Karpas-422 (cell line): ENCODE measurements around the gene NR6A1. TPM values are rescaled to one million over a fixed set of nuclear protein-coding genes. Genes with fewer than 3 reads are reported as not detected.

Source experiments
- DNase-seq: peaks from one replicate; pipeline ENCODE4 v3.0.0-alpha.2; 2015
- H2AFZ ChIP-seq: fragments of 200-600 bp; sonication (generic); 2 replicates; pipeline ENCODE4 v1.6.1; 2014; ENCODE audit warnings: antibody characterized with exemption, low read length, mixed read lengths
- H3K27ac ChIP-seq: fragments of 200-600 bp; sonication (generic); 2 replicates; pipeline ENCODE4 v1.5.1; 2014; ENCODE audit warnings: mild to moderate bottlenecking, low read length, moderate library complexity
- H3K27me3 ChIP-seq: fragments of 200-600 bp; sonication (generic); 2 replicates; pipeline ENCODE4 v1.6.1; 2014; ENCODE audit warnings: low read length, mixed read lengths
- H3K36me3 ChIP-seq: fragments of 200-600 bp; sonication (generic); 2 replicates; pipeline ENCODE4 v1.6.1; 2014; ENCODE audit warnings: low read length, mixed read lengths; ENCODE audit not compliant: insufficient read depth
- H3K4me1 ChIP-seq: fragments of 200-600 bp; sonication (generic); 2 replicates; pipeline ENCODE4 v1.6.1; 2014; ENCODE audit warnings: mild to moderate bottlenecking, low read length, mixed read lengths
- H3K4me2 ChIP-seq: fragments of 200-600 bp; sonication (generic); 2 replicates; pipeline ENCODE4 v1.6.1; 2014; ENCODE audit warnings: low read length, low read depth, mild to moderate bottlenecking; ENCODE audit not compliant: poor library complexity, severe bottlenecking
- H3K4me3 ChIP-seq: fragments of 200-600 bp; sonication (generic); 2 replicates; pipeline ENCODE4 v1.5.1; 2014; ENCODE audit warnings: mild to moderate bottlenecking, antibody characterized with exemption, low read length, mixed read lengths
- H3K79me2 ChIP-seq: fragments of 200-600 bp; sonication (generic); 2 replicates; pipeline ENCODE4 v1.6.1; 2014; ENCODE audit warnings: mild to moderate bottlenecking, low read length, mixed read lengths
- H3K9ac ChIP-seq: fragments of 200-600 bp; sonication (generic); 2 replicates; pipeline ENCODE4 v1.6.0; 2014; ENCODE audit warnings: low read length
- H3K9me2 ChIP-seq: fragments of 200-600 bp; sonication (generic), shearing (Covaris generic); replicated peaks from 2 replicates; pipeline ENCODE4 v1.6.0; 2014; ENCODE audit warnings: mild to moderate bottlenecking, low read length, moderate library complexity; ENCODE audit not compliant: insufficient read depth
- H3K9me3 ChIP-seq: fragments of 300-700, 200-600 bp; sonication (generic); 2 replicates; pipeline ENCODE4 v1.6.1; 2014; ENCODE audit warnings: low read length, mixed read lengths
- H4K20me1 ChIP-seq: fragments of 200-600 bp; sonication (generic); 2 replicates; pipeline ENCODE4 v1.6.1; 2014; ENCODE audit warnings: mild to moderate bottlenecking, antibody characterized with exemption, low read length, low read depth; ENCODE audit not compliant: insufficient read depth
- total RNA-seq: library from RNA; depleted of rRNA; stranded (reverse); fragments of >200 nt; shearing (Covaris generic); gene quantifications from 2 replicates; pipeline ENCODE4 v1.2.3, GENCODE V29; 2014; ENCODE audit warnings: low replicate concordance

NR6A1 gene
- total RNA-seq, 1 experiment from 2014 or later, result 3.1 TPM

DNA sequence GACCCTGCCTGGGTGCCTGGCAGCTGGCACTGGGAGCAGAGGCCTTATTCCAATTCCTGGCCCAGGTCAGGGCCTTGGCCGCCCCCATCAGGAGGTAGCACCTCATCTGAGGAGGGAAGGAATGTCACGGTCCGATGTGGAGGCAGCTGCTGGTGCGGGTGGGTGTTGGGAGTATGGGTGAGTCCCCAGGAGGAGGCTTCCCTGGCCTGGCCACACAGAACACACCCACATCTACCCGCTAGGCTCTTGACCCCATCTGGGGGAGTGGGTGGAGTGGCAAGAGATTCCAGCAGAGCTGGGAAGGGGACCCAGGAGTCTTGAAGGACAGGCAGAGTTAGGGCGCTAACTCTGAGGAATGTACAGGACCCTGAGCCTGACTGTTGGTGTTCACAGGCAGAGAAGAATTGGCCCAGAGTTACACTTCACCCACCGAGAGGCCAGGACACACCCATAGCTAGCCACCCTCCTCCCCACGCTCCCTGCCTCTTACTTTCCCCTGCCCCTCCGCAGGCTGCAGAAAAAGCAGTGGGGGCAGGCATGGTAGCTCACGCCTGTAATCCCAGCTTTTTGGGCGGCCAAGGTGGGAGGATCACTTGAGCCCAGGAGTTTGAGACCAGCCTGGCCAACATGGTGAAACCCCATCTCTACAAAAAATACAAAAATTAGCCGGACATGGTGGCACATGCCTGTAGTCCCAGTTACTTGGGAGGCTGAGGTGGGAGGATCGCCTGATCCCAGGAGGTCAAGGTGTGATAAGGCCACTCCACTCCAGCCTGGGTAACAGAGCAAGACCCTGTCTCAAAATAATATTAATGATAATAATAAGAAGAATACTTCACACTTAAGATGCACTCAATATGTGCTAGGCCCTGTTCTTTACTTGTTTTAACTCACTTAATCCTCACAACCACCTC, 11.8 kb upstream of the NR6A1 start:
- H3K36me3 ChIP-seq, result no peaks in the 10 kb centered on the region
- H3K9me3 ChIP-seq, result no peaks in the 10 kb centered on the region
- DNase-seq, result peak; percentile 23
- no peak overlapping the region for H3K4me3 ChIP-seq
- no peaks in the 10 kb centered on the region for H3K79me2 ChIP-seq
- no peaks in the 10 kb centered on the region for H3K4me1 ChIP-seq
- no peaks in the 10 kb centered on the region for H3K27me3 ChIP-seq
- no peak overlapping the region for H3K27ac ChIP-seq
- H3K4me2 ChIP-seq, result no peak overlapping the region
- H2AFZ ChIP-seq, result no peak overlapping the region
- no peaks in the 10 kb centered on the region for H3K9me2 ChIP-seq
- H4K20me1 ChIP-seq, result no peaks in the 10 kb centered on the region
- H3K9ac ChIP-seq, result no peak overlapping the region

DNA sequence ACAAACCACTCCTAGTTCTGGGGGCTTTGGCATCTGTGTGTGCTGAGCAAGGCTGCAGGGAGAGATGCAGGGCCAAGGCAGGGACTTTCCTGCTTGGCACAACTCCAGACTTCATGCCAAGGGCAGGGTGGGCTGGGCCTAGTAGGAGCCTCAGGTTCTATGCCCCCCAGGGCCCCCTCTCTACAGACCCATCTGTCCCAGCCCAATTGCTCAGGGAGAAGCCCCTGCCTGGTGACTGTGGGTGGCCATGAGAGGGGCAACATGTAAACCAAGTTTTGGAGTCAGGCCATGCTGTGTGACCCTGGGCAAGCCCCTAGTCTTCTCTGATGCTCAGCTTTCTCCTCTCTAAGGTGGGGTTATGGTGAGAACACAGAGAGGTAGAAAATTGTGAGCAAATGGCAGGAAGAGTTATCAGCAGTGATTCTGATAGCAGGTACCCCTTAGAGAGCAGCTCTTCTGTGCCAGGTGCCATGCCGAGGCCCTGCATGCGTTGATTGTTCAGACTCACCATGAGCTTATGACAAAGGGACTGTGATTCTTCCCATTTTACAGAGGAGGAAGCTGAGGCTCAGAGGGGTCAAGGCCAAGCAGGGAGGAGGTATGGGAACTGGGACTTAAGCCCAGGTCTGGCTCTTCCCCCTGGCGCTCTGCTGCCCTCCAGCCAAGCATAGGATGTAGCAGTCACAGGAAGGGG, 11.0 kb upstream of the NR6A1 start:
- Histone ChIP-seq H3K36me3 (no peaks in the 10 kb centered on the region), H3K27ac (no peak overlapping the region), H3K9me2 (no peaks in the 10 kb centered on the region), H3K4me2 (no peak overlapping the region), H4K20me1 (no peaks in the 10 kb centered on the region), H3K27me3 (no peaks in the 10 kb centered on the region), H3K4me1 (no peaks in the 10 kb centered on the region), H3K9me3 (no peaks in the 10 kb centered on the region), H2AFZ (no peak overlapping the region), H3K4me3 (no peak overlapping the region), H3K9ac (no peak overlapping the region), H3K79me2 (no peaks in the 10 kb centered on the region)
- DNase-seq, result peak; percentile 12

GRCh38 chr9:124780757-124781151, 9.6 kb upstream of the NR6A1 start:
- Histone ChIP-seq H3K36me3 (no peaks in the 10 kb centered on the region), H4K20me1 (no peaks in the 10 kb centered on the region), H3K4me3 (no peak overlapping the region), H3K4me2 (no peak overlapping the region), H3K27me3 (no peaks in the 10 kb centered on the region), H3K27ac (no peak overlapping the region), H2AFZ (no peak overlapping the region), H3K9me2 (no peaks in the 10 kb centered on the region), H3K9ac (no peak overlapping the region), H3K9me3 (no peaks in the 10 kb centered on the region), H3K79me2 (no peaks in the 10 kb centered on the region), H3K4me1 (no peaks in the 10 kb centered on the region)
- no peak for DNase-seq

GRCh38 chr9:124780060-124780756, 9.1 kb upstream of the NR6A1 start:
- no peaks in the 10 kb centered on the region for H3K36me3 ChIP-seq
- no peaks in the 10 kb centered on the region for H3K4me1 ChIP-seq
- H3K27me3 ChIP-seq, result no peaks in the 10 kb centered on the region
- H3K4me2 ChIP-seq, result no peak overlapping the region
- DNase-seq, result peak; percentile 29
- H3K4me3 ChIP-seq, result no peak overlapping the region
- H2AFZ ChIP-seq, result no peak overlapping the region
- no peak overlapping the region for H3K27ac ChIP-seq
- no peaks in the 10 kb centered on the region for H3K79me2 ChIP-seq
- H3K9me3 ChIP-seq, result no peaks in the 10 kb centered on the region
- H4K20me1 ChIP-seq, result no peaks in the 10 kb centered on the region
- H3K9ac ChIP-seq, result no peak overlapping the region
- H3K9me2 ChIP-seq, result no peaks in the 10 kb centered on the region

GRCh38 chr9:124779368-124780059, 8.4 kb upstream of the NR6A1 start:
- H3K27me3 ChIP-seq, result no peaks in the 10 kb centered on the region
- DNase-seq, result peak; percentile 36
- no peak overlapping the region for H2AFZ ChIP-seq

DNA sequence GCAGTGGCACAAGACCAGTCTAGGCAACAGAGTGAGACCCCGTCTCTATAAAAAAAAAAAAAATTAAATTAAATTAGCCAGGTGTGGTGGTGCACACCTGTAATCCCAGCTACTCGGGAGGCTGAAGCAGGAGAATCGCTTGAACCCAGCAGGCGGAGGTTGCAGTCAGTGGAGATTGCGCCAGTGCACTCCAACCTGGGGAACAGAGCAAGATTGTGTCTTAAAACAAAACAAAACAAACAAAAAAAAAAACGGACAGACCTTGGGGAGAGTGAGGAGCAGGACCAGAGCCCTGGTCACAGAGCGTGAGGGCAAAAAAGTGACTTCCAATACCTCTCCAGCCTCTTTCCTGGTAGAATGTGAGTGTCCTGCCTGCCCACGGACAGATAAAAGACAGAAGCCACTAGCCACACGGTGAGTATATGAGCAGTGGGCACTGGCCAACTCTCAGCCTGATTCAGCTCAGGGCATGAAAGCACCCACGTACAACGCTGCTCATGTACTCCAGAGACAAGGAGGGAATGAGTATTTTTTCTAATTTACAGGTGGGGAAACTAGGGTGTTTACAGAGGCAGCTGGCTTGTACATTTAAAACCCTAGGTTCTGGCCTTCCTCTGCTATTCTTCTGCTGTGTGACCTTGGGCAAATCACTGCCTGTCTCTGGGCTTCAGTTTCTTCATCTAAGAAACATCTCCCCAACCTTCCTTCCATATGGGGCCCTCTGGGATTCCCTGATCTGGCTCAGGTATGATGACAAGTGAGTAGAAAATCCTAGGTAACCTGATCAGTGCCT, 7.7 kb upstream of the NR6A1 start:
- Histone ChIP-seq H3K9ac (no peak overlapping the region), H4K20me1 (no peaks in the 10 kb centered on the region), H3K4me2 (no peak overlapping the region), H3K79me2 (no peaks in the 10 kb centered on the region), H3K9me2 (no peaks in the 10 kb centered on the region), H3K27me3 (no peaks in the 10 kb centered on the region), H3K36me3 (no peaks in the 10 kb centered on the region), H3K27ac (no peak overlapping the region), H3K4me1 (no peaks in the 10 kb centered on the region), H2AFZ (no peak overlapping the region), H3K4me3 (no peak overlapping the region), H3K9me3 (no peaks in the 10 kb centered on the region)
- DNase-seq, result peak; percentile 15

More at GRCh38 chr9:124779368-124780059, 8.4 kb upstream of the NR6A1 start:
- H3K9me3 ChIP-seq, result no peaks in the 10 kb centered on the region
- H3K79me2 ChIP-seq, result no peaks in the 10 kb centered on the region
- no peak overlapping the region for H3K4me2 ChIP-seq
- H3K9me2 ChIP-seq, result no peaks in the 10 kb centered on the region
- no peak overlapping the region for H3K9ac ChIP-seq
- no peaks in the 10 kb centered on the region for H3K4me1 ChIP-seq
- no peaks in the 10 kb centered on the region for H4K20me1 ChIP-seq
- H3K27ac ChIP-seq, result no peak overlapping the region
- no peaks in the 10 kb centered on the region for H3K36me3 ChIP-seq
- no peak overlapping the region for H3K4me3 ChIP-seq

DNA sequence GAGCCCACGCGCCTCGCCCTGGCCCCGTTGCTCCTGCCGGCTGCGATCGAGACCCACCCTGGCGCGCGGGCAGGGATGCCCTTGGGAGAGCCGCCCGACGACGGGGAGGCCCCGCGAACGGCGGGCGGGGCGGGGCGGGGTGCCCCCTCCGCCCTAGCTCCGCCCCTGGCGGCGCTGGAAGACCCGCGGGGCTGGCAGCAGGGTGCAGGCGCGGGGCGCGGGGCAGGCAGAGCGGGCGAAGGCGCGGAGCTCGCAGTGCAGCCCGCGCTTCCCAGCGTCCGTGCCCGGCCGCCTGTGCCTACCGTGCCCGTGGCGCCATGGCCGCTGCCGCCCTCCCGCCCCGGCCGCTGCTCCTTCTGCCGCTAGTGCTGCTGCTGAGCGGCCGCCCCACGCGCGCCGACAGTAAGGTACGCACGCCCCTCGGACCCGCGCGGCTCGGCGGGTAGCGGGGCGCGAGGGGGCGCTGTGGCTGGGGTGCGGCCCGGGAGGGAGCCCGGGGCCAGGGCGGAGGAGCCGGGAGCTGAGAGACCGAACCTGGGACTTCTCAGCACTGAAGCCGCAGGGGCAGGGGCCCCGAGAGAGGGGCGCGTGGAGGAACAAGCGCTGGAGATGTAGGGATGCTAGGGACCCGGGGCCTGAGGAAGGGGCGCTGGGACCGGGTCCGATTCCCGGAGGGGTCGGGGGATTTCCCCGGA, 6.0 kb upstream of the NR6A1 start, which contains the start of gene OLFML2A:
OLFML2A (plus strand) TSS at position 180 of the 695 bp plus-strand sequence; CDS start at position 318, 138 bp downstream.
- Histone ChIP-seq H3K79me2 (no peaks in the 10 kb centered on the region), H3K9me3 (no peaks in the 10 kb centered on the region), H3K36me3 (no peaks in the 10 kb centered on the region), H3K9ac (no peak within 1 kb of the TSS), H3K4me1 (no peaks in the 10 kb centered on the region), H4K20me1 (no peaks in the 10 kb centered on the region), H3K4me3 (no peak within 1 kb of the TSS), H3K27ac (no peak within 1 kb of the TSS), H3K9me2 (no peaks in the 10 kb centered on the region), H3K27me3 (no peaks in the 10 kb centered on the region), H3K4me2 (no peak within 1 kb of the TSS), H2AFZ (no peak within 1 kb of the TSS)
- DNase-seq, result peak; percentile 4
